HCT116 (cell line): ENCODE measurements around the gene EEIG1.

ENCODE experiments used
- POLR2A ChIP-seq: IDR thresholded peaks from 2 replicates; pipeline ENCODE4 v1.7.0; 2011; ENCODE audit warnings: borderline replicate concordance; ENCODE audit not compliant: insufficient read depth, insufficient read length; ENCODE audit errors: extremely low read depth
- SP1 ChIP-seq: IDR thresholded peaks from 2 replicates; pipeline ENCODE4 v1.6.1; 2012; ENCODE audit warnings: low read depth
- TF ChIP-seq, protein P1 (sequence below), 3 experiments: fragments of 200-600 bp in 1 of 3; sonication (generic) in 1 of 3; IDR thresholded peaks in 2 of 3; conservative IDR thresholded peaks in 1 of 3; 2 replicates each; pipeline ENCODE4 v1.5.1; 2012 to 2017; ENCODE audit warnings: low read depth in 2 of 3, low read length in 2 of 3, antibody characterized with exemption in 1 of 3, borderline replicate concordance in 1 of 3, control low read depth in 1 of 3, mild to moderate bottlenecking in 1 of 3, mixed read lengths in 1 of 3, mixed run types in 1 of 3, moderate library complexity in 1 of 3; ENCODE audit not compliant: insufficient read depth in 1 of 3
- TF ChIP-seq, protein P2 (sequence below): IDR thresholded peaks from 2 replicates; pipeline ENCODE4 v1.6.1; 2011; ENCODE audit warnings: mild to moderate bottlenecking, low read length, moderate library complexity; ENCODE audit not compliant: insufficient replicate concordance; ENCODE audit errors: extremely low read depth

DNA sequence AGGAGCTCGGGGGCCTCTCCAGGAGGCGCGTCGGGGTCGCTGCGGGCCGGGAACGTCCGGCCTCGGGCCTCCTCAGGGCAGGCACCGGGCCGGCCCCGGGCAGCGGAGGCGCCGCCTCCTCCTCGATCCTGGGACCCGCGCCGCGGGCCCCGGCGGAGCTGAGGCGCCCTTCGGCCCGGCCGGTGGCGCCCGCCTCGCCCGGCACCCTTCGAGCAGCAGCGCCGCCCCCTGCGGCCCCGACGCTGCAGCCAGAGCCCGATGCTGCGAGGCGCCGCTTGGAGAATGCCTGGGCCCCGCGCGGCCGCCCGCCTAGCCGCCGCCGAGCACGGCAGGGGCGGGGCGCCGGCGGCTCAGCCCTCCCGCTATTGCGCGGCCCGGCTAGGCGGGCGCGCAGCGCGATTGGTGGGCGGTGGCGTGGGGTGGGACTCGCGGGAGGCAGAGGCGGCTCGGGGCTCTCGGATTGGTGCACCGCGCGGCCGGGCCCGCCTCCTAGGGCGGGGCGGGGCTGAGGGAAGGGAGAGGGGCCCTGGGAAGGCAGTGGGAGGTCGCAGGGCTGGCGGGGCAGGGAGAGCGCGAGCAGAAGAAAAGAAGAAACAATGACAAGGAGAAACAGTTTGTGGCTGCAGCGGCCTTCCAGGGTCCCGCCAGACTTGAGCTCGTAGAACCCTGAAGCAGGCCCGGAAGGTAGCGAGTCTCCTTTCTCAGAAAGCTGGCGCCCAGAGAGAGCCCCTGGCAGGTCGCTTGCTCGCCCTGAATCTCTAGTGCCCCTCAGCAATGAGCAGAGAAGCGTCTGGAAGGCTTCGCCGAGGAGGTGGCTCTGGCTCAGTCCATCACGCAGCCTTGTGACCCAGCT is at the start of gene EEIG1:
- TF ChIP-seq, protein P1, sequence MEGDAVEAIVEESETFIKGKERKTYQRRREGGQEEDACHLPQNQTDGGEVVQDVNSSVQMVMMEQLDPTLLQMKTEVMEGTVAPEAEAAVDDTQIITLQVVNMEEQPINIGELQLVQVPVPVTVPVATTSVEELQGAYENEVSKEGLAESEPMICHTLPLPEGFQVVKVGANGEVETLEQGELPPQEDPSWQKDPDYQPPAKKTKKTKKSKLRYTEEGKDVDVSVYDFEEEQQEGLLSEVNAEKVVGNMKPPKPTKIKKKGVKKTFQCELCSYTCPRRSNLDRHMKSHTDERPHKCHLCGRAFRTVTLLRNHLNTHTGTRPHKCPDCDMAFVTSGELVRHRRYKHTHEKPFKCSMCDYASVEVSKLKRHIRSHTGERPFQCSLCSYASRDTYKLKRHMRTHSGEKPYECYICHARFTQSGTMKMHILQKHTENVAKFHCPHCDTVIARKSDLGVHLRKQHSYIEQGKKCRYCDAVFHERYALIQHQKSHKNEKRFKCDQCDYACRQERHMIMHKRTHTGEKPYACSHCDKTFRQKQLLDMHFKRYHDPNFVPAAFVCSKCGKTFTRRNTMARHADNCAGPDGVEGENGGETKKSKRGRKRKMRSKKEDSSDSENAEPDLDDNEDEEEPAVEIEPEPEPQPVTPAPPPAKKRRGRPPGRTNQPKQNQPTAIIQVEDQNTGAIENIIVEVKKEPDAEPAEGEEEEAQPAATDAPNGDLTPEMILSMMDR (IDR thresholded peaks at IDR 0.05 in 2 of 3, conservative IDR thresholded peaks at IDR 0.05 in 1 of 3; ENCODE audit: borderline replicate concordance in 1 of 3, insufficient read depth in 1 of 3, low read depth in 2 of 3, low read length in 2 of 3), result no peak
- peak; percentile 80 for TF ChIP-seq POLR2A
- TF ChIP-seq, protein P2, sequence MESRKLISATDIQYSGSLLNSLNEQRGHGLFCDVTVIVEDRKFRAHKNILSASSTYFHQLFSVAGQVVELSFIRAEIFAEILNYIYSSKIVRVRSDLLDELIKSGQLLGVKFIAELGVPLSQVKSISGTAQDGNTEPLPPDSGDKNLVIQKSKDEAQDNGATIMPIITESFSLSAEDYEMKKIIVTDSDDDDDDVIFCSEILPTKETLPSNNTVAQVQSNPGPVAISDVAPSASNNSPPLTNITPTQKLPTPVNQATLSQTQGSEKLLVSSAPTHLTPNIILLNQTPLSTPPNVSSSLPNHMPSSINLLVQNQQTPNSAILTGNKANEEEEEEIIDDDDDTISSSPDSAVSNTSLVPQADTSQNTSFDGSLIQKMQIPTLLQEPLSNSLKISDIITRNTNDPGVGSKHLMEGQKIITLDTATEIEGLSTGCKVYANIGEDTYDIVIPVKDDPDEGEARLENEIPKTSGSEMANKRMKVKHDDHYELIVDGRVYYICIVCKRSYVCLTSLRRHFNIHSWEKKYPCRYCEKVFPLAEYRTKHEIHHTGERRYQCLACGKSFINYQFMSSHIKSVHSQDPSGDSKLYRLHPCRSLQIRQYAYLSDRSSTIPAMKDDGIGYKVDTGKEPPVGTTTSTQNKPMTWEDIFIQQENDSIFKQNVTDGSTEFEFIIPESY, result no peak
- TF ChIP-seq SP1, result no peak
